SK-N-SH (cell line): Measurements from ENCODE around the gene PLEKHA6. TPM values are rescaled to one million over a fixed set of nuclear protein-coding genes. Genes with fewer than 3 reads are reported as not detected.

Source experiments
- CTCF ChIA-PET: fragments of 300-600, 350-600 bp; formaldehyde crosslinking; extraction: SDS; loops from one replicate; lab custom pipeline; 2021; lab: Yijun Ruan, JAX
- POLR2A ChIA-PET: fragments of 350-600 bp; sonication (Branson Sonifier 250); formaldehyde crosslinking; extraction: SDS; loops from one replicate; lab custom pipeline; 2020; ENCODE audit warnings: antibody characterized with exemption, inconsistent platforms; lab: Yijun Ruan, JAX
- DNase-seq: peaks from one replicate; pipeline ENCODE4 v3.0.0; 2012
- H2AFZ ChIP-seq: fragments of 200-600 bp; sonication (generic); 2 replicates; pipeline ENCODE4 v1.8.1; 2016; ENCODE audit warnings: antibody characterized with exemption, mild to moderate bottlenecking, low read depth
- H3F3A ChIP-seq: fragments of 200-600 bp; sonication (generic); replicated peaks from 2 replicates; pipeline ENCODE3; 2016; ENCODE audit warnings: antibody characterized with exemption, mild to moderate bottlenecking; ENCODE audit not compliant: insufficient read depth
- H3K27ac ChIP-seq, 2 experiments: fragments of 200-500 bp in 1 of 2; fragments of 200-600 bp in 1 of 2; sonication (Bioruptor generic) in 1 of 2; sonication (generic), shearing (Covaris generic) in 1 of 2; 2 replicates each; pipeline versions ENCODE4 v1.5.1 to v1.6.1; 2014 to 2016; ENCODE audit warnings: low read depth in 2 of 2, inconsistent platforms in 1 of 2, low read length in 1 of 2, mild to moderate bottlenecking in 1 of 2, mixed read lengths in 1 of 2
- H3K27me3 ChIP-seq: fragments of 200-600 bp; sonication (generic), shearing (Covaris generic); 2 replicates; pipeline ENCODE4 v1.6.1; 2016; ENCODE audit warnings: mixed run types; ENCODE audit not compliant: insufficient read depth
- H3K36me3 ChIP-seq, 2 experiments: fragments of 200-500 bp in 1 of 2; fragments of 200-600 bp in 1 of 2; sonication (Bioruptor generic) in 1 of 2; sonication (generic) in 1 of 2; replicated peaks in 1 of 2; 2 replicates each; pipeline versions ENCODE3 to v1.5.1; 2014 to 2016; ENCODE audit warnings: low read length in 1 of 2, mild to moderate bottlenecking in 1 of 2; ENCODE audit not compliant: insufficient read depth in 2 of 2, control insufficient read depth in 1 of 2
- H3K4me1 ChIP-seq, 2 experiments: fragments of 200-500 bp in 1 of 2; fragments of 200-600 bp in 1 of 2; sonication (Bioruptor generic) in 1 of 2; sonication (generic), shearing (Covaris generic) in 1 of 2; 2 replicates each; pipeline versions ENCODE4 v1.5.1 to v1.6.1; 2014 to 2016; ENCODE audit warnings: low read depth in 1 of 2, low read length in 1 of 2, mixed run types in 1 of 2; ENCODE audit not compliant: insufficient read depth in 2 of 2, control insufficient read depth in 1 of 2
- H3K4me2 ChIP-seq: fragments of 200-600 bp; sonication (generic), shearing (Covaris generic); 2 replicates; pipeline ENCODE4 v1.6.1; 2017; ENCODE audit warnings: mixed run types
- H3K4me3 ChIP-seq, 2 experiments: fragments of 200-500 bp in 1 of 2; fragments of 200-600 bp in 1 of 2; sonication (Bioruptor generic) in 1 of 2; sonication (generic), shearing (Covaris generic) in 1 of 2; 2 replicates each; pipeline versions ENCODE4 v1.5.1 to v1.8.1; 2014 to 2016; ENCODE audit warnings: low read depth in 2 of 2, inconsistent platforms in 1 of 2, low read length in 1 of 2, mild to moderate bottlenecking in 1 of 2, mixed read lengths in 1 of 2, moderate library complexity in 1 of 2
- H3K79me2 ChIP-seq: fragments of 200-600 bp; sonication (generic); 2 replicates; pipeline ENCODE4 v1.8.1; 2017; ENCODE audit warnings: mild to moderate bottlenecking; ENCODE audit not compliant: insufficient read depth
- H3K9ac ChIP-seq: fragments of 200-600 bp; sonication (generic); 2 replicates; pipeline ENCODE4 v1.6.1; 2017; ENCODE audit warnings: mixed run types
- H3K9me2 ChIP-seq: fragments of 200-600 bp; sonication (generic); 2 replicates; pipeline ENCODE4 v1.6.1; 2017; ENCODE audit warnings: mixed run types
- H3K9me3 ChIP-seq: fragments of 200-600 bp; sonication (generic); 2 replicates; pipeline ENCODE4 v1.6.1; 2017; ENCODE audit warnings: mixed run types, mild to moderate bottlenecking, moderate library complexity
- H4K20me1 ChIP-seq: fragments of 200-600 bp; sonication (generic); 2 replicates; pipeline ENCODE4 v1.6.1; 2017; ENCODE audit warnings: mild to moderate bottlenecking, mixed run types; ENCODE audit not compliant: insufficient read depth
- CHD2 ChIP-seq: fragments of 150-350 bp; IDR thresholded peaks from 2 replicates; pipeline ENCODE4 v1.6.1; 2018; ENCODE audit warnings: low read length; ENCODE audit not compliant: partially characterized antibody
- ELF1 ChIP-seq: IDR thresholded peaks from 2 replicates; pipeline ENCODE4 v1.4.0; 2012
- EZH2phosphoT487 ChIP-seq: fragments of 200-600 bp; sonication (generic); IDR thresholded peaks from 2 replicates; pipeline ENCODE4 v1.6.1; 2017; ENCODE audit warnings: low read depth, mixed run types, mild to moderate bottlenecking, antibody characterized with exemption, moderate library complexity, borderline replicate concordance
- FOSL2 ChIP-seq: IDR thresholded peaks from 2 replicates; pipeline ENCODE4 v1.4.0; 2012; ENCODE audit warnings: low read depth, mild to moderate bottlenecking, moderate library complexity, borderline replicate concordance
- FOXM1 ChIP-seq: IDR thresholded peaks from 2 replicates; pipeline ENCODE4 v1.4.0; 2012; ENCODE audit warnings: low read depth, mild to moderate bottlenecking
- IRF3 ChIP-seq: fragments of 150-350 bp; IDR thresholded peaks from 2 replicates; pipeline ENCODE4 v1.6.1; 2016; ENCODE audit warnings: mild to moderate bottlenecking, low read depth, low read length
- MEF2A ChIP-seq: IDR thresholded peaks from 2 replicates; pipeline ENCODE4 v1.4.0; 2012; ENCODE audit warnings: low read depth, borderline replicate concordance
- NFIC ChIP-seq: IDR thresholded peaks from 2 replicates; pipeline ENCODE4 v1.4.0; 2012; ENCODE audit warnings: borderline replicate concordance
- RAD21 ChIP-seq: IDR thresholded peaks from 2 replicates; pipeline ENCODE4 v1.6.1; 2012; ENCODE audit warnings: mild to moderate bottlenecking, low read length
- RCOR1 ChIP-seq: fragments of 150-350 bp; IDR thresholded peaks from 2 replicates; pipeline ENCODE4 v1.6.1; 2017; ENCODE audit warnings: antibody characterized with exemption, low read length
- RFX5 ChIP-seq: IDR thresholded peaks from 2 replicates; pipeline ENCODE4 v1.6.1; 2012; ENCODE audit warnings: mild to moderate bottlenecking, improper control_type of control experiment, low read length
- RXRA ChIP-seq: IDR thresholded peaks from 2 replicates; pipeline ENCODE4 v1.4.0; 2012; ENCODE audit warnings: low read depth, mild to moderate bottlenecking, borderline replicate concordance
- SMC3 ChIP-seq: IDR thresholded peaks from 2 replicates; pipeline ENCODE4 v1.6.1; 2012; ENCODE audit warnings: low read depth, low read length, improper control_type of control experiment
- TAF1 ChIP-seq: IDR thresholded peaks from 2 replicates; pipeline ENCODE4 v1.6.1; 2012; ENCODE audit warnings: low read depth, mild to moderate bottlenecking, low read length, moderate library complexity, borderline replicate concordance
- TEAD4 ChIP-seq: IDR thresholded peaks from 2 replicates; pipeline ENCODE4 v1.4.0; 2012; ENCODE audit warnings: mild to moderate bottlenecking, borderline replicate concordance; ENCODE audit not compliant: insufficient read depth
- ZBTB33 ChIP-seq: IDR thresholded peaks from 2 replicates; pipeline ENCODE4 v1.4.0; 2012; ENCODE audit warnings: low read depth, borderline replicate concordance
- WGBS: methylation state at CpG from one replicate; pipeline ENCODE4 v1.1.6; 2017; ENCODE audit warnings: low lambda C conversion rate; 5-methylcytosine and 5-hydroxymethylcytosine counted together
- polyA plus RNA-seq, 3 experiments: library from polyadenylated mRNA; depleted of rRNA; stranded (reverse); fragments of >200 nt; gene quantifications; 2 replicates each; pipeline ENCODE4 v1.2.3, GENCODE V29; 2012
- TF ChIP-seq, protein P1 (sequence below): IDR thresholded peaks from 2 replicates; pipeline ENCODE4 v1.4.0; 2012; ENCODE audit warnings: low read depth
- TF ChIP-seq, protein P2 (sequence below): IDR thresholded peaks from 2 replicates; pipeline ENCODE4 v1.4.0; 2012; ENCODE audit warnings: low read depth, borderline replicate concordance

PLEKHA6 gene
- polyA plus RNA-seq, 1 of the 3 experiments (the other 2 are of a cell fraction), result 1.2 TPM

- H3K79me2 ChIP-seq, result no peaks in the 10 kb centered on the region
- H4K20me1 ChIP-seq, result no peaks in the 10 kb centered on the region
- H3K9me2 ChIP-seq, result no peaks in the 10 kb centered on the region
- peaks cover 21% of the 10 kb centered on the region; the same call in 1 of the 2 replicates for H3K27me3 ChIP-seq
- no peaks in the 10 kb centered on the region for H3F3A ChIP-seq
- H3K36me3 ChIP-seq, result no peaks in the 10 kb centered on the region
- no peak overlapping the region for H3K9ac ChIP-seq
- peak overlapping the region in 1 of 2 experiments; percentile 4; a peak in 1 of 4 replicates for H3K27ac ChIP-seq
- DNase-seq, result no peak
- no peaks in the 10 kb centered on the region for H3K9me3 ChIP-seq
- WGBS, result 83% methylated on average over 10 of the region's 12 CpGs
- H2AFZ ChIP-seq, result no peak overlapping the region
- no peak overlapping the region for H3K4me3 ChIP-seq
- POLR2A ChIA-PET, result no interaction called here
- TF ChIP-seq NFIC, result no peak
- CTCF ChIA-PET, result interaction anchor here (0.9 to 1.3 kb wide), 4 partner anchors 9 to 48 kb away, joined by 3 to 6 read pairs (median 3); no protein-coding TSS in a partner anchor
- H3K4me2 ChIP-seq, result no peak overlapping the region
- H3K4me1 ChIP-seq, result peaks cover 0 to 17% of the 10 kb centered on the region in 2 experiments; a peak in 1 of 4 replicates
Measured at GRCh38 chr1:204307334-204307883, 52.3 kb downstream of the PLEKHA6 start.

DNA sequence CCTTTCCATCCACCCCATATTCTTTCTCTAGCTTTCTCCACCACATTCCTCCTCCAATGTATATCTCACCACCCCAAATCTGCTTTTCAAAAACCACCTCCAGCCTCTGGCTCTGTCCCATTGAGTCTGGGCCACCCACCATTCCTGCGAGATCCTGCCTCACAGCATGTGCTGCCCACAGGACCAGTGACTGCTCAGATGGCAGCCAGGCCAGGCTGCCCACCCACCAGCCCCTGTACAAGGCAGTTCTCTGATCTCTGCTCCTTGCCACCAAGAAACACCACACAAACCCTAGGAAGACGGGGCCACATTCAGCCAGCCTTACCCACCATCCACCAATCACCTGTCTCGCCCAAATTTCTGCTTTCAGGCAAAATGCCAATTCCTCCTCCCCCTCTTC, 53.7 kb downstream of the PLEKHA6 start:
- Histone ChIP-seq H3K27ac (no peak overlapping the region), H3K9me2 (no peaks in the 10 kb centered on the region), H3K9me3 (no peaks in the 10 kb centered on the region), H3K36me3 (no peaks in the 10 kb centered on the region), H3K4me2 (no peak overlapping the region), H3K9ac (no peak overlapping the region), H3K79me2 (no peaks in the 10 kb centered on the region), H2AFZ (no peak overlapping the region), H4K20me1 (no peaks in the 10 kb centered on the region), H3K27me3 (peaks cover 20% of the 10 kb centered on the region; the same call in 1 of the 2 replicates), H3F3A (no peaks in the 10 kb centered on the region), H3K4me3 (no peak overlapping the region), H3K4me1 (peaks cover 0 to 22% of the 10 kb centered on the region in 2 experiments; a peak in 2 of 4 replicates)
- DNase-seq, result no peak
- ChIA-PET POLR2A (no interaction called here), CTCF (interaction anchor here (1.2 kb wide), 1 partner anchor 9 kb away, joined by 3 read pairs; no protein-coding TSS in a partner anchor)
- TF ChIP-seq RCOR1 (no peak), RAD21 (no peak), CHD2 (no peak), TAF1 (no peak), SMC3 (no peak), IRF3 (no peak), FOSL2 (no peak), MEF2A (no peak), ZBTB33 (no peak), EZH2phosphoT487 (no peak), ELF1 (no peak), RXRA (no peak), TEAD4 (no peak), FOXM1 (no peak), RFX5 (no peak)
- TF ChIP-seq, protein P1, sequence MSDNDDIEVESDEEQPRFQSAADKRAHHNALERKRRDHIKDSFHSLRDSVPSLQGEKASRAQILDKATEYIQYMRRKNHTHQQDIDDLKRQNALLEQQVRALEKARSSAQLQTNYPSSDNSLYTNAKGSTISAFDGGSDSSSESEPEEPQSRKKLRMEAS, result no peak
- TF ChIP-seq, protein P2, sequence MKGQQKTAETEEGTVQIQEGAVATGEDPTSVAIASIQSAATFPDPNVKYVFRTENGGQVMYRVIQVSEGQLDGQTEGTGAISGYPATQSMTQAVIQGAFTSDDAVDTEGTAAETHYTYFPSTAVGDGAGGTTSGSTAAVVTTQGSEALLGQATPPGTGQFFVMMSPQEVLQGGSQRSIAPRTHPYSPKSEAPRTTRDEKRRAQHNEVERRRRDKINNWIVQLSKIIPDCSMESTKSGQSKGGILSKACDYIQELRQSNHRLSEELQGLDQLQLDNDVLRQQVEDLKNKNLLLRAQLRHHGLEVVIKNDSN, result no peak
- 57% methylated on average over 3 of the region's 3 CpGs for WGBS
